ENCODE measurements around the gene HELB. TPM values are rescaled to one million over a fixed set of nuclear protein-coding genes. Genes with fewer than 3 reads are reported as not detected.
"Not testable (repeated sequence)": the region's sequence is repeated elsewhere in the genome, so short reads cannot be mapped to it uniquely, and the experiment has no call there.

Gene HELB
- total RNA-seq, 1 experiment from 2014 or later: 2.9 TPM

DNA sequence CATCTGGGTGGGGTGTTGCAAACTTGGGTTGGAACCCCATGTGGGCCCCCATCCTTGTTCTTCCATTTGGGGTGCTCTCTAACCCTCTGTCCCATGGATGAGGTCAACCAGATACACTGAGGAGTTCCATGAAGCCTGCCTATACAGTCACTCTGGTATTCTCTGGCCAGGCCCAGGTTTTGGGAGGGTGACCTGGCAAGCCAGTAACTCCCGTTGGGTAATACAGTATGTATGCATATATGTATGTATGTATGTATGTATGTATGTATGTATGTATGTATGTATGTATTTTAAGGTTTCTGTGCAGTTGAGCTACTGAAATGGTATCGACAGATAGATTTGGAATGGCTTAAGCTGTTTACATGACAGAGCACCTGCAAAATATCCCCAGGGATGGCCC lies 12.8 kb upstream of the HELB start:
- no peaks in the 10 kb centered on the region for H3K9me3 ChIP-seq
- no peak for DNase-seq
- 0 out of 2 replicates have a peak, but pooled peaks cover 4% of the 10 kb centered on the region for H3K27me3 ChIP-seq
- no peaks in the 10 kb centered on the region for H3K36me3 ChIP-seq
- H3K4me3 ChIP-seq: no peak overlapping the region

DNA sequence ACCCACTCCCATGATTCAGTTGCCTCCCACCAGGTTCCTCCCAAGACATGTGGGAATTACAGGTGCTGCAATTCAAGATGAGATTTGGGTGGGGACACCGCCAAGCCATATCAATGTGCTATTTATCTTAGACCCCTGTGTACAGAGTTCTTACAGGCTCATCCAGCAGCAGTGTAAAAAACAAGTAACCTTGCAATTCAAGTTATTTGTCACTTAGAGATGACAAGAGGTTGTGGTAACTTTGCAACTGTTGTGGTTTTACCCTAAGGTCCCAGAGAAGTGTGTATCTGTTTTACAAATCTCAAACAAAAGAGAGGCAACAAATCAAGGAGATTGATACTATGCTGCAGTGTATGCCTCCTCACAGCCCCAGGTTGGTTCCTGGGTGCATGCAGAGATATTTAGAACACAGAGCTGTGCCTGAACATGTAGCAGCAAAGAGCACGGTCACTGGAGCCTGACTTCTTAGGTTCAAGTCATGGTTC lies 11.5 kb upstream of the HELB start:
- H3K9me3 ChIP-seq: no peaks in the 10 kb centered on the region
- no peak for DNase-seq
- H3K4me3 ChIP-seq: no peak overlapping the region
- 0 out of 2 replicates have a peak, but pooled peaks cover 4% of the 10 kb centered on the region for H3K27me3 ChIP-seq
- H3K36me3 ChIP-seq: no peaks in the 10 kb centered on the region

DNA sequence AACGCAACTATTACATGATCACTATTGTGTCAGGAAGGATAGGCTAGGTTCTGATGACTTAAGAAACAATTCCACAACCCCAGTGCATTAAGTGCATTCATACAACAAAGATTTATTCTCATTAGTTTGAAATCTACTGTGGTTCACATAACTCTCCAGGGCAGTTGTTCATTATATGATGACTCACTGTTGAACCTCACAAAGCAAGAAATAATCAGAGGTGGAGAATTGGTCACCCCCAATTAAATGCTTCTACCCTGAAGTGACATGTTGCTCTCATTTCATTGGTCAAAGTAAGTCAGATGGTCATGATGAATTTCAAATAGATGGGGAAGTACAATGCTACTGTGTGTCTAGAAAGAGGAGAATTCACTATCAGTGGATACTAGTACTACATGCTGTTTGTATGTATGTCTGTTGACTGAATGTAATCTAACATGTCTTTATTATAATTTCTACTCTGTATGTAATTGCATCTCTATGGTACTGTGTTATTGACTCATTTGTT lies 6.1 kb upstream of the HELB start:
- H3K4me3 ChIP-seq: no peak overlapping the region
- H3K27me3 ChIP-seq: peaks cover 5% of the 10 kb centered on the region
- no peaks in the 10 kb centered on the region for H3K9me3 ChIP-seq
- no peak for DNase-seq
- H3K36me3 ChIP-seq: no peaks in the 10 kb centered on the region

DNA sequence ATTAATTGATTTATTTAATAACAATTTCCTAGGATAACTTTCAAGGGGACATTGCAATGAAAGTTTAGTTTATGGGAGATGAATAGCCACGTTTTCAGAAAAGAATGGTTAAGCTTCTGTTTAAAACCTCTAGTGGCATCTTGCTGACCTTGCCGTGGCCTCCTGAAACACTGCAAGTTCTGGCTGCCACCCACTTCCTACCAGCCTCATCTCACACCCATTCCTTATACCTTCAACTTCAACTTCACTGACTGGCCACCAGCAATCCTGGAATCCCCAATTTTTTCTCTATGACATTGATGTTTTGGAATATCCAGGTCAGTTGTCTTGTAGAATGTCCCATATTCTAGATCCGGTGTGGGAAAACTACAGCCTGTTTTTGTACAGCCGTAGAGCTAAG lies 5.2 kb upstream of the HELB start:
- no peaks in the 10 kb centered on the region for H3K9me3 ChIP-seq
- no peak for DNase-seq
- H3K4me3 ChIP-seq: no peak overlapping the region
- H3K27me3 ChIP-seq: peaks cover 3% of the 10 kb centered on the region
- H3K36me3 ChIP-seq: no peaks in the 10 kb centered on the region

DNA sequence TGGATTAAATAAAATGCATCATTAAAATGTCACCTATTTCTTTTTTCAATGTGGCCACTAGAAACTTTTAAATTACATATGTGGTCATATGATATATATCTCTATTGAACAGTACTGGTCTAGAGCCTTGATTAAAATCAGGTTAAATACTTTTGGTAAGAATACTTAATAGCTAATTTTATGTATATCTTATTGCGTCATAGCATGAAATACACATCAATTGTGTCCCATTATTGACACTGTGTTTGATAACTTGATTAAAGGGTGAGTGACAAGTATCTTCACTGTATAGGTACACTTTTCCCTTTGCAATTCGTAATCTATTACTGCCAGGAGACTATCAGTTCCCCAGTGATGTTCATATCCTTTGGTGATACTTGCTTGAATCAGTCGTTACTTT lies 4.4 kb upstream of the HELB start:
- Histone ChIP-seq H3K27me3 (peaks cover 2% of the 10 kb centered on the region), H3K9me3 (no peaks in the 10 kb centered on the region), H3K4me3 (no peak overlapping the region), H3K36me3 (no peaks in the 10 kb centered on the region)
- no peak for DNase-seq

DNA sequence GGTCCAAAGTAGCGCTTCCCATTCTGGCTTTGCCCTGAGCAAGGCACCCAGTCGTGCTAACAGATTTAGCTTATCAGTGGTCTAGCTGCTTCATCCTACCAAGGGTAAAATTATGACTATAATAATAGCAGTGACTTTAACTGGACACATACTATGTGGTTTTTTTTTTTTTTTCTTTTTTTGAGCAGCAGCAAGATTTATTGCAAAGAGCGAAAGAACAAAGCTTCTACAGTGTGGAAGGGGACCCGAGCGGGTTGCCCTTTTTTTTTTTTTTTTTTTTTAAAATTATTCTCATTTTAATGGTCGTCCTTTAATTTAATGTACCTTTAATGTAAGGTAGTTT lies 505 bp downstream of the HELB start:
- H3K4me3 ChIP-seq: peak overlapping the region; percentile 88
- no peaks in the 10 kb centered on the region; the same call in 1 of the 2 replicates for H3K36me3 ChIP-seq
- DNase-seq: no peak
- H3K9me3 ChIP-seq: no peaks in the 10 kb centered on the region
- H3K27me3 ChIP-seq: peaks cover 2% of the 10 kb centered on the region

DNA sequence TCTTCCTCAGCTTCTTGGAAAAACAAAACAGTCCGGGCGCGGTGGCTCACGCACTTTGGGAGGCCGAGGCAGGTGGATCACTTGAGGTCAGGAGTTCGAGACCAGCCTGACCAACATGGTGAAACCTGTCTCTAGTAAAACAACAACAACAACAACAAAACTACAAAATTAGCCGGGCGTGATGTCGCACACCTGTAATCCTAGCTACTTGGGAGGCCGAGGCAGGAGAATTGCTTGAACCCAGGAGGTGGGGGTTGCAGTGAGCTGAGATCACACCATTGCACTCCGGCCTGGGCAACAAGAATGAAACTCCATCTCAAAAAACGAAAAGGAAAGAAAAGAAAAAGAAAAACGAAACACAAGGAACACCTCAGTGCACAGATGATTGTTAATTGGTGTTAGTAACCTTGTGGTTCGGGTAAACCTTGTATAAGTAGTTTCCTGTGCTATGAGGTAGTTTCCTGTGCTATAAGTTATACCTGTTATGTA lies 1.1 kb downstream of the HELB start:
- DNase-seq, H3K27me3 ChIP-seq, H3K9me3 ChIP-seq, H3K36me3 ChIP-seq: not testable (repeated sequence)
- H3K4me3 ChIP-seq: peak overlapping the region; percentile 88

DNA sequence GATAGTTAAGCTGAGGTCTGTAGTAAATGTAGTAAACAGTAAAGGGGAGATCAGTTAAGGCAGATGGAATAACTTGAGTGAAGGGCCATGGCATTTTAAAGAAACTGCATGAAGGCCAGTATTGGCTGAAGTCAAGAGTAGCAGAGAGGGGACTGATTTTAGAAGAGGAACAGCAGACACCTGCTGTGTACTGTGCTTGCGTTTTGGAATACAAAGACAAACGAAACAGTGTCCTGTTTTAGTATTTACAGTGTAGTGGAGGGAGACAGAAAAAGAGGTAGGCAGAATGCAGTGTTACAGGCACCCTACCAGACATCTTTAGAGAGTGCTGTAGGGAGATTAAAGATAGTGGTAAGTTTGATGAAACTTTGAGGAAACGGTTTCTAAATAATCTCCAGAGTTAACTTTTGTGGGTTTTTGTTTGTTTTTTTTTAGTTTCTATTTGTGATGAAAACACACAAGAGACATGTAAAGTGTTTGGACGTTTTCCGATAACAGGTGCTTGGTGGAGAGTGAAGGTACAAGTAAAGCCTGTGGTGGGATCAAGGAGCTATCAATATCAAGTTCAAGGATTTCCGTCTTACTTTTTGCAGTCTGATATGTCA lies 2.1 kb downstream of the HELB start:
- H3K9me3 ChIP-seq: no peaks in the 10 kb centered on the region
- no peak overlapping the region for H3K4me3 ChIP-seq
- H3K36me3 ChIP-seq: no peaks in the 10 kb centered on the region; the same call in 1 of the 2 replicates
- DNase-seq: no peak
- peaks cover 2% of the 10 kb centered on the region for H3K27me3 ChIP-seq

DNA sequence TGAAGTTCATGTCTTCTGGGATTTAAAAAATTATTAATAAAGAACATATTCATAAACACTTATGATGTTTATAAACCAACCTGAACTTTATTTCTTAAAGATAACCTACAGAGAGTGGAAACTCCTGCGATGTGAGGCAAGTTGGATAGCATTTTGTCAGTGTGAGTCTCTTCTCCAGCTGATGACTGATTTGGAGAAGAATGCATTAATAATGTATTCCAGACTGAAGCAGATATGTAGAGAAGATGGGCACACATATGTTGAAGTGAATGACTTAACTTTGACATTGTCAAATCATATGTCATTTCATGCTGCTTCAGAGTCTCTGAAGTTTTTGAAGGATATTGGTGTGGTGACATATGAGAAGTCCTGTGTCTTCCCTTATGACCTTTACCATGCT lies 7.3 kb downstream of the HELB start:
- H3K4me3 ChIP-seq: no peak overlapping the region
- no peaks in the 10 kb centered on the region for H3K9me3 ChIP-seq
- no peaks in the 10 kb centered on the region for H3K27me3 ChIP-seq
- DNase-seq: no peak
- H3K36me3 ChIP-seq: peaks cover 7% of the 10 kb centered on the region; the same call in 1 of the 2 replicates

DNA sequence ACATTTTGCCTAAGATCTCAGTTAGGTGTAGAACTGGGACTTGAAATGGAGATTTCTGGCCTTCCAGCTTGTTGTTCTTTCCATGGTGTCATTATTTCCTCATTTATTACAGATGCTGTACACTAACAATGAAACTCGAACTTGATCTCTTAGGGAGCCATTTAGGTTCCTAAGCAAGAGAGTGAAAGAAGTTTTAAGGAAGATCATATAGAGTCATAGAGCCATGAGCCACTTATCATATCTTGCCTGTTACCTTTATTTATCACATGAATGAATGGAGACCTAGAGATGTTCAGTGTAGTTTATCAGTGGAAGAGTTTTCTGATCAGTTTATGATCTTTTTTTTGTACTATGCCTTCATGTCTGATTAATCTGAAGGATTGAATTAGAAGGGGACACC lies 9.9 kb downstream of the HELB start:
- Histone ChIP-seq H3K36me3 (peaks cover 10% of the 10 kb centered on the region), H3K27me3 (no peaks in the 10 kb centered on the region), H3K9me3 (no peaks in the 10 kb centered on the region), H3K4me3 (no peak overlapping the region)
- DNase-seq: no peak

DNA sequence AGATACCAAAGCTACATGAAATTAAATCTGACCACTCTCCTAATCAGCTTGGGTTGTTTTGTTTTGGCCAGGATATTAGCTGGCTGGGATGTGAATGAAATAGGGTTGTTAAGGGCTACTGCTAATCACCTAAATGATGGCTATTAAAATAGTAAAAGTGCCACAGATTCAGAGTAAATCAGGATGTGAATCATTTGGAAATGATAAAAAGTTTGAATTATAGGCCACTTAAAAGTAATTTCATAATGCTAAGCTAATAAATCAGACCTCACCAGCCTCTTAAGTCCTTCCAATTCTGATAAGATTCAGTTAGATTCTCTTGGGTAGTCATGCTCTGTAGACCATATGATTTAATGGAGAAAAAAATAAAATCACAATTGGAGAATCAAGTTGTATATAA lies 12.0 kb downstream of the HELB start:
- no peak overlapping the region for H3K4me3 ChIP-seq
- peaks cover 10% of the 10 kb centered on the region for H3K36me3 ChIP-seq
- H3K27me3 ChIP-seq: no peaks in the 10 kb centered on the region
- DNase-seq: no peak
- H3K9me3 ChIP-seq: no peaks in the 10 kb centered on the region

DNA sequence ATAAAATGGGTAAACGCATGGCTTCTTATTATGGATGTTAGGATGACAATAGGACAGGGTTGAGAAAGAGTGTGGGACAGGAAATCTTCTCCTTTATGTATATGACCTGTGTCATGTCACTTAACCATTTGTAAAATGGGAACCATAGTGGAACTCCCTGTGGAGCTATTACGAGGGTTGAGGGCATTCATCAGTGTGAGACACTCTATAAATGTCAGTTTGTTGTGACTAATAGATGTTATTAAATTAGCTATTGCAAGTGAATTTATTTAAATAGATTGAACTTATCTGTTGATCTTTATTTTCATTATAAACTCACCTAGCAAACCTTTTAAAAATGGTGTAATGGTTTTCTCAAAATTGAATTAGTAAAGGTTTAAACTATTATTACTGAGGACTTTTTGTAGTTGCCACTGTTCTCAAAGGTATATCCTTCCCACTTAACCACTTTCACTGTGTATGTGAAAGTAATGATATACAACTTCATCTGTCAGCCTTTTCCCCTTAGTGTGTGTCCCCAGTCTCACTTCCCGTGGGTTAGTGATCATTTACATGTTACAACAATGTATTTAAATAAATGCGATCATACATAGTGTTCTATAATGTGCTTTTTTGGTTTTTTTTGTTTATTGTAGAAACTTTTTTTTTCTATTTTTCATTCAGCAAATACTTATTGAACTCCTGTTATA lies 17.1 kb downstream of the HELB start:
- Histone ChIP-seq H3K9me3 (no peaks in the 10 kb centered on the region), H3K36me3 (peaks cover 3% of the 10 kb centered on the region), H3K4me3 (no peak overlapping the region), H3K27me3 (no peaks in the 10 kb centered on the region)
- no peak for DNase-seq

DNA sequence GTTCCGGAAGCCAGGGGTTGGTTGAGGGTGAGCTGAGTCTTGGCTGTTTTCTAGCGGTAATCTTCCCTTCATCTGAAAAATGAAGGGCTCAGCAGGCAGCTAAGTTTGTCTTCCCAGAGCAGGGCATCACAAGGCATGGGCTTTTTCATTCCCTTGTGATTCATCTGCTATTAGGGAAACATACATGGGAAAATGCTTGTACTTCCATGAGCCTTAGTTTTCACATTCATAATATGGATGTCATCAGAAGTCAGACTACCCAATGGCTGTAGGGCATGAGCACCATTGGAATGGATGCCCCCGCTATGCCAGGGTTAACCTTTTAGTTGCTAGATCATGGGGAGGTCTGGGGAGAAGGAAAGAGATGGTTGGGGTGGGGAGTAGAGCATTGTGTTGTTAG lies 18.7 kb downstream of the HELB start:
- Histone ChIP-seq H3K36me3 (peaks cover 1% of the 10 kb centered on the region), H3K27me3 (no peaks in the 10 kb centered on the region), H3K9me3 (no peaks in the 10 kb centered on the region), H3K4me3 (no peak overlapping the region)
- DNase-seq: no peak

DNA sequence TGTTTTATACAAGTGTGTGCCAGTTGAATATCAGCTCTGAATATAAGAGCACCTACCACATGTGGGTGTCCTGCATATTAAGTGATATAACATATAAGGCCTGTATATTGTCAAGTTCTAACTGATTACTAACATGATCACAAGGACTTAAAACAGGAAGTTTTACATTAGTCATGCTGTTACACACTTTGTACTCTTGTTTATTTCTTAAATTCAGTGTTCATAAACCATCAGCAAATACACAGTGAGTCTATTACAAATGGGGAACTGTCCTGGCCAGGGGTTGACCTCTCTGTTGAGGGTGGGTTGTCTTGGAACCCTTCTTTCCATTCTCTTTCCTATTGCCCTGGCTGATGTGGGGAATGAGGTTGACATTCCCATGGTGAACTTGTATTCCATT lies 19.1 kb downstream of the HELB start:
- Histone ChIP-seq H3K4me3 (no peak overlapping the region), H3K27me3 (no peaks in the 10 kb centered on the region), H3K9me3 (no peaks in the 10 kb centered on the region), H3K36me3 (no peaks in the 10 kb centered on the region; the same call in none of the 2 replicates)
- no peak for DNase-seq

DNA sequence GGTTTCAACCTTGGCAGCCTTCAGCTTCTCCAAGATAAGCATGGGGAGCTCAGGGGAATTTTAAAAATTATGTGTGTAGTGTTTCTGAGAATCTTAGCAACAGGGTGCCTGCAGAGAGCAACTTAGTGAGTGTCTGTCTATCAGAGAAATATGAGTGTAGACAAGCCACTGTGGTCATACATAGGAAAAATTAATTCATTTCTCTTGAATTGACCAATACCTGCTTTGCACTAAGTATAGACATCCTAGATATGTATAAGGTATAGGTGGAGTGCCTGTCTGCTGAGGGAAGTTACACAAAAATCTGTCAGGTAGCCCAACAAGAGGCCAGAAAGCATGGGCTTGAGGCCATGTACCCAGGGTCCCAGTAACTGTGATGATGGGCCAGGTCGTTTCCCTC lies 20.7 kb downstream of the HELB start:
- DNase-seq: no peak
- Histone ChIP-seq H3K36me3 (no peaks in the 10 kb centered on the region; the same call in none of the 2 replicates), H3K9me3 (no peaks in the 10 kb centered on the region), H3K4me3 (no peak overlapping the region), H3K27me3 (no peaks in the 10 kb centered on the region)

DNA sequence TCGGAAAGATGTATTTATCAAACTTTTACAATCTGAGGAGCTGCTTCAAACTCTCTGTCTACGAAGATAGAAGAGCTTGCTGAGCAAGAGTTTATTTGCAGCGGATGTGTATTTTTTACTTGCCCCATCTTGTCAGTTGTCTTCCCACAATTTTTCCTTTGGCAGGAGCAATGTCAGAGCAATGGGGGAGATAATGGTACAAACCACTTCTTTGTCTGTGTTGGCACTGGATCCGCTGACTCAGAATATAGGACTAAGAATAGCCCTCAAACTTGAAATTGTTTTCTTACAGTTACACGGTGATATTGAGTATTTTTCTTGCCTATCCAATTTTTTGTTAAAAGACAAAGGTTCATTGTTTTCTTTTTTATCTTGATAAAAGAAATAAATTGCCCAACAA lies 27.6 kb downstream of the HELB start:
- no peaks in the 10 kb centered on the region for H3K9me3 ChIP-seq
- peak; percentile 45 for DNase-seq
- H3K4me3 ChIP-seq: no peak overlapping the region
- H3K36me3 ChIP-seq: no peaks in the 10 kb centered on the region
- no peaks in the 10 kb centered on the region for H3K27me3 ChIP-seq

DNA sequence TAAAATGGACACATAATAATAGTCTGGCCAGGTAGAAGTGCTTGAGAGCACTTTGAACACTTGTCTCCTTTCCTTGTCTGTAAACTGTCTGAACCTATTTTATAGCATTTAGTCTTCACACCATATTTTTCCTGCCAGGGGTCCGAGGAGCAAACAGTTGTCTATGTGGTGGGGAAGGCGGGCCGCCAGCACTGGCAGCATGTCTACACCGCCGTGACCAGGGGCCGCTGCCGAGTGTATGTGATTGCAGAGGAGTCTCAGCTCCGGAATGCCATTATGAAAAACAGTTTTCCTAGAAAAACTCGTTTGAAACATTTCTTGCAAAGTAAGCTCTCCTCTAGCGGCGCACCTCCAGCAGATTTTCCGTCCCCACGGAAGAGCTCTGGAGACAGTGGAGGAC lies 28.7 kb downstream of the HELB start:
- no peak for DNase-seq
- Histone ChIP-seq H3K4me3 (no peak overlapping the region), H3K36me3 (no peaks in the 10 kb centered on the region), H3K27me3 (no peaks in the 10 kb centered on the region), H3K9me3 (no peaks in the 10 kb centered on the region)

DNA sequence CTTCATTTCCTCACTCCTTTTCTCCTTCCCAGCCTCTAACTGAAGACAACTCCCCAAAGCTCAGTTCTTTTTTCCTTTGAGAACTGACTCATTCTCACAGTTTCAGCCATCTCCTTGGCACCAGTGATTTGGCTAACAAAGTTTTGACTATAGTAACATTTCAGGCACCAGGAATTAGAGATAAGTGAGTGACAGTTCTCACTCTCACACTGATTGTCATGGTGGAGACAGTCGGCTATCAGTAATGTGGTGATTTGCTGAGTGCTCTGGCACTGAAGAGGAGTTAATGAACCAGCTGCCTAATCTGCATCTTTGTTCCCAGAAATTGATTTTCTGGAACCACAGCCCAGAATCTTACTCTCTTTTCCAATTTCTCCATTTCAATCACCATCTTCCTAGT lies 29.5 kb downstream of the HELB start:
- H3K27me3 ChIP-seq: no peaks in the 10 kb centered on the region
- no peaks in the 10 kb centered on the region for H3K36me3 ChIP-seq
- DNase-seq: no peak
- no peak overlapping the region for H3K4me3 ChIP-seq
- no peaks in the 10 kb centered on the region for H3K9me3 ChIP-seq
